Esophagus muscularis mucosa (tissue), 3 donors: ENCODE measurements around the gene NDUFB2.

Experiments used
- CTCF ChIP-seq, 3 experiments: fragments of 200-600 bp in 2 of 3; fragments of 450-650 bp in 1 of 3; sonication (generic) in 2 of 3; IDR thresholded peaks; one replicate each; pipeline ENCODE4 v1.5.1; 2017 to 2019; ENCODE audit warnings: antibody characterized with exemption in 3 of 3, mild to moderate bottlenecking in 2 of 3, moderate library complexity in 1 of 3
- POLR2A ChIP-seq: fragments of 450-650 bp; IDR thresholded peaks from one replicate; pipeline ENCODE4 v1.6.1; 2017; ENCODE audit warnings: antibody characterized with exemption, moderate library complexity, mild to moderate bottlenecking, low read depth
- POLR2AphosphoS5 ChIP-seq, 2 donors: sonication (generic); formaldehyde crosslinking; IDR thresholded peaks; one replicate each; pipeline ENCODE4 v1.6.1; 2017; ENCODE audit warnings: antibody characterized with exemption in 2 of 2

DNA sequence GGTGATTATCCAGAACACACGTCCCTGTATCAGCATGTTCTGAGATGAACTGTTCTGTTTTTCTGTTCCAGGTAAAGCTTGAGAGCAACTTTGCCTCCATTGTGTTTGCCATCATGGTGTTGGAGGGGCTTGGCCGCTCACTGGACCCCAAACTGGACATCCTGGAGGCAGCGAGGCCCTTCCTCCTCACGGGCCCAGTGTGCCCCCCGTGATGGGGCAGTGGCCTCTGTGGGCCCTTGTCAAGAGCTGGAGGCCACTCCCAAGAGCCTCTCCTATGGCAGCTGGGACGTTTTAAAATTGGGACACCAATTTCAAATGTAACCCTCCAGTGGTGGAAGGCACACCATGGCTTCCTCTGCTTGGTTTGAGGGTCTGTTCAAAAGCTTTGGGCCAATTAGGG lies 1.9 kb upstream of the NDUFB2 start:
- TF ChIP-seq CTCF (IDR thresholded peaks at IDR 0.05) (no peak), POLR2A (no peak), POLR2AphosphoS5 (IDR thresholded peaks at IDR 0.05) (no peak)
